Hematopoietic multipotent progenitor cell treated with erythropoietin and hydrocortisone succinate and interleukin-3 and kit ligand, for 8 days (in vitro differentiated cells): ENCODE results near the gene NYNRIN.
A peak's percentile ranks its signal among the peaks of the same experiment; 100 is the strongest.
"Not testable (repeated sequence)": the region's sequence is repeated elsewhere in the genome, so short reads cannot be mapped to it uniquely, and the experiment has no call there.

Experiments
- DNase-seq: peaks from one replicate; pipeline ENCODE4 v3.0.0-alpha.2; 2015

Gene NYNRIN

DNA sequence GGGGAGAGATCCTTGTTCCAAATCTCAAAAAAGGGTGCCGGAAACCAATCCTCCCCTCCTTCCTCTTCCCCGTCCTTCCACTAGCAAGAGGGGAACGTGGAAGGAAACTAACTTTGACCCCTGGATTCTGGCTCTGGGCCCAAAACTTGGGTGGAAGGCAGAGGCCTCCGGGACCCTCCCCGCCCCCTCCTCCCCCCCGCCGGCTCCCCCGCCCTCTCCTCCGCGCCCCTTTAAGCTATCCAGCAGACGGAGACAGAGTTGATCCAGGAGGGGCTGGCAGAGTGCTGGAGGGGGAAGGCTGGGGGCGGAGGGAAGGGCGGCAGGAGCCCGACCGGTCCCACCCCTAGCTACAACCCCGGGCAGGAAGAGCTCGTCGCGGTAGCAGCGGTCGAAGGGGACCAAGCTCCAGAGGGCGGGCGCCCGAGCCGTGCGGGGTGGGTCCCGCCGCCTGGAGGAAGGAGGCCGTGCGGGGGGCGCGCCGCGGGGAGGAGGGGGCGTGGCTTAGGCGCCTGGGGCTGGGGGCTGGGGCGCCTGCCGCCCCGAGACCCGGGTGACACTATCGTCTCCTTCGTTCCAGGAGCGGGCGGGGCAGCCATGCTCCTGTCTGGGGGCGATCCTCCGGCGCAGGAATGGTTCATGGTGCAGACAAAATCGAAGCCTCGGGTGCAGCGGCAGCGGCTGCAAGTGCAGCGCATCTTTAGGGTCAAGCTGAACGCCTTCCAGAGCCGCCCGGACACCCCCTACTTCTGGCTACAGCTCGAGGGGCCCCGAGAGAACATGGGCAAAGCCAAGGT, at the start of gene NYNRIN:
Gene NYNRIN (plus strand): TSS at position 351 of the 794 bp plus-strand sequence. CDS start 244 bp downstream, at position 595.
- peak; percentile 38 for DNase-seq

DNA sequence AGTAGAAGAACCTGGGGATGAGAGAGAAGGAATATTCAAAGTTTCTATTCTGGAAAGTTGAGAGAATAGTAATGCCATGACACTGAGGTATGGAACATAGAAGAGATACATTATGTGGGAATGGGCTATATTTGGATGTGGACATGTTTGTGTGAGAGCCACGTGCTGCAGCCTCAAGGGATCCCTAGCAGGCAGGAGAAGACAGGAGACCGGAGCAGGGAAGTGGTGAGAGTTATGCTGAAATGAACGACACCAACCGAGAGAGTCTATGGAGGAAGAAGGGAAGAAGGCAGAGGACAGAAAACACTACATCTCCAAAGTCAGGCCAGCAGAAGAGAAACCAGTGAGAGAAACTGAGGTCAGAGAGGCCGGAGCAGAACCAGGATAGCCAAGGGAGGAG, 49.1 kb upstream of the NYNRIN start:
- DNase-seq: no peak

GRCh38 chr14:24351517-24351916, 47.3 kb upstream of the NYNRIN start:
- peak; percentile 60 for DNase-seq

GRCh38 chr14:24353559-24354481, 45.0 kb upstream of the NYNRIN start:
- DNase-seq: no peak

- not testable (repeated sequence) for DNase-seq
Measured at GRCh38 chr14:24354482-24354825, 44.3 kb upstream of the NYNRIN start.

DNA sequence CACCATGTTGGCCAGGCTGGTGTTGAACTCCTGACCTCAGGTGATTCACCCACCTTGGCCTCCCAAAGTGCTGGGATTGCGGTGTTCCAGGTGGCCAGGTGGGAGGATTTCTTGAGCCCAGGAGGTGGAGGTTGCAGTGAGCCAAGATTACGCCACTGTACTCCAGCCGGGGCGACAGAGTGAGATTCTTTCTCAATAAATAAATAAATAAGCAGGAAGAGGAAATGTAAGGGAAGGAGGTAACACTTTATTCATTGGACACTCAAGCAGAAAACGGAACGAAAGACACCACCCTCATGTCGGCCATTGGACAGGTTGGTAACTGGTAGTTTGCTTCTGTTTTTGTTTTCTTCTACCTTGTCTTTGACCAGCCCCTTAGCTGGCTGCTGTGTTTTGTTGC, 43.8 kb upstream of the NYNRIN start:
- DNase-seq: no peak

DNA sequence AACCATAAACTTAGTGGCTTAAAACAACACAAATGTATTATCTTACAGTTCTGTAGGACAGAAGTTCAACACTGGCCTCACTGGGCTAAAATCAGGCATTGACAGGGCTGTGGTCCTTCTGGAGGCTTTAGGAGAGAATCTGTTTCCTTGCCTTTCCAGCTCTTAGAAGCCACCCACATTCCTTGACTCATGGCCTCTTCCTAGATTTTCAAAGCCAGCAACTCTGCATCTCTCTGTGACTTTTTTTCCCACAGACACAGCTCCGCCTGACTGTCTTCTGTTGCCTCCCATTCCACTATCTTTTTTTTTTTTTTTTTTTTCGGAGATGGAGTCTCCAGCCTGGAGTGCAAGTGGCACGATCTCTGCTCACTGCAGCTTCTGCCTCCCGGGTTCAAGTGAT, 42.6 kb upstream of the NYNRIN start:
- DNase-seq: no peak

GRCh38 chr14:24360281-24360680, 38.5 kb upstream of the NYNRIN start:
- DNase-seq: no peak

- DNase-seq: no peak
Measured at GRCh38 chr14:24361326-24361725, 37.5 kb upstream of the NYNRIN start.

DNA sequence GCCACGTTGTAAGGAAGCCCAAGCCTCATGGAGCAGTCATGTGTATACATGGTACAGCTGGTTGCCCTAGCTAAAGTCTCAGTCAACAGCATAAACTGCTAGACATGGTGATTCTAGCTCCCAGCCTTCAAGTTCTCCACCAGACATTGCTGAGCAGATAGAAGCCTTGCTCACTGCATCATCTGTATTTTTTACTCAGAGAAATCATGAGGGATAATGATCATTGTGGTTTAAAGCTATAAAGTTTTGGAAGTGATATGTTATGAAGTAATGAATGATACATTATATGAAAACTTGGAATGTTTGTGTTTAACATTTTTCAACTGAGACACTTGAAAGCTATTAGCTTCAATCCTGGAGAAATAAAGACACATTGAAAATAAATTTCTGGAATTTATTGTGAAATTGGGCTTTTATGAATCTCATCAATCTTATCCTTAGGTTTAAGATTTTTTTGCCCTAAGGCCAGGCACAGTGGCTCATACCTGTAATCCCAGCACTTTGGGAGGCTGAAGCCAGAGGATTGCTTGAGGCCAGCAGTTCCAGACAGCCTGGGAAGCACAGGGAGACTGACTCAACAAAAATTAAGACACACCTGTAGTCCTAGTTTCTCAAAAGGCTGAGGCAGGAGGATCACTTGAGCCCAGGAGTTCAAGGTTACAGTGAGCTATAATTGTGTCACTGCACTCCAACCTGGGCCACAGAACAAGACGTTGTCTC, 36.4 kb upstream of the NYNRIN start:
- no peak for DNase-seq

DNA sequence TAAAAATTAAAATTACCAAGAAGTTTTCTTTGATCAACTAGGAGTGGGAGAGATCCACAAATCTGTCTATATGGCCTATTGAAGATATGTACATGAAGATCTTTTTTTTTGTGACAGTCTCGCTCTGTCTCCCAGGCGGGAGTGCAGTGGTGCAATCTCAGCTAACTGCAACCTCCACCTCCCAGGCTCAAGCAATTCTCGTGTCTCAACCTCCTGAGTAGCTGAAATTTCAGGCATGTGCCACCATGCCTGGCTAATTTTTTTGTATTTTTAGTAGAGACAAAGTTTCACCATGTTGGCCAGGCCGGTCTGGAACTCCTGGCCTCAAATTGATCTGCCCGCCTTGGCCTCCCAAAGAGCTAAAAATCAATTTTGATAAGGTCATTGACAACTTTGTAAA, 35.4 kb upstream of the NYNRIN start:
- no peak for DNase-seq

DNA sequence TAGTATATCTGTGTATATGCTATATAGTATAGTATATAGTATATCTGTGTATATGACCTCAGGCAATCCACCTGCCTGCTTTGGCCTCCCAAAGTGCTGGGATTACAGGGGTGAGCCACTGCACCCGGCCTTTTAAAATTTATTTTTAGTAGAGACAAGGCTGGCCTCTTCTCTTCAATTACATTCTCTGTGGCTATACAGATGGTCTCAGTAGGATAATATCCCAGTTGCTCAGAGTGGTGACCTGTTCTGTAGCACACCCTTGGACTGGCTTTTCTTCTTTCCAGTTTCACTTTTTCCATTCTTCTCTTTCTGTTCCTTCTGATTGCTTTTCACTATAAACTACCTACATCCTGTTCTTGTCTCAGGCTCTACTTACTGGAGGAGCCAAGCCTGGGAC, 34.0 kb upstream of the NYNRIN start:
- no peak for DNase-seq

DNA sequence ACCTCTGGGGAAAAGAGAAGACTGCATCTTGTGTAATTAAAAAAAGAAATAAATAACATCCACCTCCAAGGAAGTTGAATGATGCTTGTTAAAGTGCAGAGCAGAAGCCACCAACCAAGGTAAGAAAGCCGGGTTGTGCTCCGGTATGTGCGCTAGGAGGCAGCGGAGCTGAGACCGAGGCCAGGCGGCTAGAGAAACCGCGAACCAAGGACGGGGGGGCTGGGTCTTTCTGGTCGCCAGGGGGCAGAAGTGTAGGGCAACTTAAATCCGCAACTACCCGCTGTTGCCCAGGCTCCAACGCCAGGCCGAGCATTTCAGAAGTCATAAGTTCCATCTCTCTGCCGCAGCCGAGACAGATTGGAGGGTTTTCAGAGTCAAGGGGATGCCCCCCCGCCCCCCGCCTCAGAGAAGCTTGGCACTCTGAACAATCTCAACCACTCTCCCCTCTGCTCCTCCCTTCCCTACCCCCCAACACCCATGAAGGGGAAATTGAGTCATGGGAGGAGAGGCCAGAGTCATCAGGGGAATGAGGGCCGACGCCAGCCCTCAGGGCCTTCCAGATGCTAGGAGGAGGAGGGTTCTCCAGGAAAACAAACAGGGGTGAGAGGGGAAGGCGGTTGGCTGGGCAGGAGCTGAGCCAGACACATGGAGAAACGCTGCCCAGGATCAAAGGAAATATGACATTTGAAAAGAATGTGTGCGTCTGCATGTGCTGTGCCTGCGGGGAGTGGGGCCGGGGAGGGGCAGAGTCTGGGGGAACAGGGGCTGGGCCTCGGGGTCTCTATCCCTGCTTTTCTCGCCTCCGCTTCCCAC, 33.0 kb upstream of the NYNRIN start:
- peak; percentile 90 for DNase-seq

GRCh38 chr14:24366413-24366720, 32.4 kb upstream of the NYNRIN start:
- no peak for DNase-seq

- peak; percentile 84 for DNase-seq
Measured at GRCh38 chr14:24366721-24367513, 31.9 kb upstream of the NYNRIN start.

GRCh38 chr14:24367514-24368211, 31.1 kb upstream of the NYNRIN start, which contains the start of gene NFATC4:
Gene NFATC4, plus strand, starts transcription at chr14:24368184. Its CDS starts 157 bp downstream, at chr14:24368341.
- peak; percentile 58 for DNase-seq

GRCh38 chr14:24368212-24368561, 30.6 kb upstream of the NYNRIN start:
- no peak for DNase-seq

- DNase-seq: no peak
Measured at GRCh38 chr14:24368562-24369252, 30.1 kb upstream of the NYNRIN start.

DNA sequence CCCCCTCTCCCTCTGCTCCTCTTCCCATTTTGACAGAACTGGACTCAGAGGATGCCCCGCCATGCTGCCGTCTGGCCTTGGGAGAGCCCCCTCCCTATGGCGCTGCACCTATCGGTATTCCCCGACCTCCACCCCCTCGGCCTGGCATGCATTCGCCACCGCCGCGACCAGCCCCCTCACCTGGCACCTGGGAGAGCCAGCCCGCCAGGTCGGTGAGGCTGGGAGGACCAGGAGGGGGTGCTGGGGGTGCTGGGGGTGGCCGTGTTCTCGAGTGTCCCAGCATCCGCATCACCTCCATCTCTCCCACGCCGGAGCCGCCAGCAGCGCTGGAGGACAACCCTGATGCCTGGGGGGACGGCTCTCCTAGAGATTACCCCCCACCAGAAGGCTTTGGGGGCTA, 29.3 kb upstream of the NYNRIN start:
- no peak for DNase-seq

- DNase-seq: no peak
Measured at GRCh38 chr14:24369907-24370687, 28.7 kb upstream of the NYNRIN start.
